Measurements from ENCODE around the gene PEX3. TPM values are rescaled to one million over a fixed set of nuclear protein-coding genes. Genes with fewer than 3 reads are reported as not detected.

Gene PEX3
- total and polyA plus RNA-seq, 10 of the 15 experiments (the other 5 are each of a cell fraction or from before 2014, with no cell fraction given), result 18.6 to 70.7 (median 38.6) TPM

- TF ChIP-seq, protein P1, sequence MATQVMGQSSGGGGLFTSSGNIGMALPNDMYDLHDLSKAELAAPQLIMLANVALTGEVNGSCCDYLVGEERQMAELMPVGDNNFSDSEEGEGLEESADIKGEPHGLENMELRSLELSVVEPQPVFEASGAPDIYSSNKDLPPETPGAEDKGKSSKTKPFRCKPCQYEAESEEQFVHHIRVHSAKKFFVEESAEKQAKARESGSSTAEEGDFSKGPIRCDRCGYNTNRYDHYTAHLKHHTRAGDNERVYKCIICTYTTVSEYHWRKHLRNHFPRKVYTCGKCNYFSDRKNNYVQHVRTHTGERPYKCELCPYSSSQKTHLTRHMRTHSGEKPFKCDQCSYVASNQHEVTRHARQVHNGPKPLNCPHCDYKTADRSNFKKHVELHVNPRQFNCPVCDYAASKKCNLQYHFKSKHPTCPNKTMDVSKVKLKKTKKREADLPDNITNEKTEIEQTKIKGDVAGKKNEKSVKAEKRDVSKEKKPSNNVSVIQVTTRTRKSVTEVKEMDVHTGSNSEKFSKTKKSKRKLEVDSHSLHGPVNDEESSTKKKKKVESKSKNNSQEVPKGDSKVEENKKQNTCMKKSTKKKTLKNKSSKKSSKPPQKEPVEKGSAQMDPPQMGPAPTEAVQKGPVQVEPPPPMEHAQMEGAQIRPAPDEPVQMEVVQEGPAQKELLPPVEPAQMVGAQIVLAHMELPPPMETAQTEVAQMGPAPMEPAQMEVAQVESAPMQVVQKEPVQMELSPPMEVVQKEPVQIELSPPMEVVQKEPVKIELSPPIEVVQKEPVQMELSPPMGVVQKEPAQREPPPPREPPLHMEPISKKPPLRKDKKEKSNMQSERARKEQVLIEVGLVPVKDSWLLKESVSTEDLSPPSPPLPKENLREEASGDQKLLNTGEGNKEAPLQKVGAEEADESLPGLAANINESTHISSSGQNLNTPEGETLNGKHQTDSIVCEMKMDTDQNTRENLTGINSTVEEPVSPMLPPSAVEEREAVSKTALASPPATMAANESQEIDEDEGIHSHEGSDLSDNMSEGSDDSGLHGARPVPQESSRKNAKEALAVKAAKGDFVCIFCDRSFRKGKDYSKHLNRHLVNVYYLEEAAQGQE (IDR thresholded peaks at IDR 0.05; ENCODE audit: low read depth, low read length), result no peak
- no peak for TF ChIP-seq CBX5 (IDR thresholded peaks at IDR 0.05; ENCODE audit: low read depth)
Measured at GRCh38 chr6:143402721-143403336, 47.8 kb upstream of the PEX3 start (continued).

DNA sequence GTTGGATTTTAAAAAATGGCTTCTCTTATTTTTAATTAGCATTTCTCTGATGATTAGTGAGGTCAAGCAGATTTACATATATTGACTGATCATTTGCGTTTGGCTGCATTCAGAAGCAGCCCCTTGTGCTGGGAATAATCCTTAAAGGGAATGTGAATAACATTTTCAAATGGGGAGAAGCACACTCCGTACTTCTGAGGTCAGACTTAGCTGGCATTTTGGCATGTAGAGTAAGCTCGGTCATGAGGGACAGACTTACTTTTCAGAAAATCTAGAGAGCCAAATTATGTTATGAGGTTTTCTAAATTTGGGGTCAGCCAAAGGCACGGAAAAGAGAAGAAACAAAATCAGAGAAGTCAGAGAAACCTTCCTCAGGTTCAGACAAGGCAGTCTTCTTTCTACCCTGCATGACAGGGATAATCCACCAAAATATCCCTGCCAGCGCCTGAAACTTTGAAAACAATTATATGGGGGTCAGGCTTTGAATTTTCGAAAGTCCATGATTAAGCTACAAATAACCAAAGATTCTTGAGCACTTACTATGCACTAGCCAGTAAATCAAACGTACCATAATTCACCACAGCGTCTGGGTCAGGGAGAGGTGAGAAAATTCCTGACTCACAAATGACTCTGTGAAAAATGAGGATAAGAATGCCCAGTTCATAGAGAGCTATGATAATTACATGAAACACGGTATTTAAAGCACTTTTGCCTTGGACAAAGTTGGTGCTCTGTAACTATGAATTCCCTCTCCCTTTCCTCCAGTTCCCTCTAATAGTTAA is 45.0 kb upstream of the PEX3 start:
- Histone ChIP-seq H3K79me2 (ENCODE audit: control insufficient read depth, insufficient read depth, low read length) (no peaks in the 10 kb centered on the region), H3K27ac (ENCODE audit: control insufficient read depth, insufficient read depth) (no peak overlapping the region), H2AFZ (ENCODE audit: control insufficient read depth, low read depth, low read length) (no peak overlapping the region), H4K20me1 (ENCODE audit: control insufficient read depth, insufficient read depth) (no peaks in the 10 kb centered on the region), H3K9me3 (replicated peaks; ENCODE audit: control insufficient read depth, insufficient read depth, low read length) (no peaks in the 10 kb centered on the region; the same call in 2 of the 3 replicates), H3K27me3 (replicated peaks in 1 of 2; ENCODE audit: control insufficient read depth in 2 of 2, insufficient read depth in 2 of 2, low read length in 1 of 2) (no peaks in the 10 kb centered on the region), H3K9ac (ENCODE audit: control insufficient read depth, insufficient read depth, low read length) (no peak overlapping the region), H3K4me3 (no peak overlapping the region), H3K4me1 (ENCODE audit: control insufficient read depth, insufficient read depth, low read length) (peaks cover 15% of the 10 kb centered on the region), H3K36me3 (ENCODE audit: control insufficient read depth in 2 of 2, insufficient read depth in 2 of 2, low read length in 1 of 2) (no peaks in the 10 kb centered on the region), H3K4me2 (ENCODE audit: control insufficient read depth, insufficient read depth) (no peak overlapping the region)
- ATAC-seq (no peak), DNase-seq (ENCODE audit: low read depth, low spot score) (no peak), FAIRE-seq (no peak)
- WGBS (ENCODE audit: insufficient coverage, insufficient replicate concordance, low lambda C conversion rate, missing lambda C conversion rate), result 85% methylated on average over 9 of the region's 9 CpGs
- intact Hi-C loops (cut with micrococcal nuclease; ENCODE audit: unreplicated experiment), result no loop called here
- SMC1A ChIA-PET (ENCODE audit: uncharacterized antibody, unreplicated experiment), result interaction anchor here (0.9 to 1.4 kb wide), 3 partner anchors 8 to 25 kb away, joined by 3 to 5 read pairs (median 3); no protein-coding TSS in a partner anchor
- no TSS peak for BruUV-seq (replicated peaks)
- in situ Hi-C loops (cut with MboI), result loop anchor here (25.0 kb wide), 1 partner anchor 718 kb away; no protein-coding TSS in a partner anchor
- POLR2A ChIA-PET, result no interaction called here
- RAD21 ChIA-PET (ENCODE audit: unreplicated experiment), result no interaction called here
- CTCF ChIA-PET, result no interaction called here
- TF ChIP-seq RCOR1 (conservative IDR thresholded peaks at IDR 0.05; ENCODE audit: low read depth, low read length), result no peak
- TF ChIP-seq, protein P1 (IDR thresholded peaks at IDR 0.05; ENCODE audit: low read depth, low read length), result no peak
- TF ChIP-seq, protein P2, sequence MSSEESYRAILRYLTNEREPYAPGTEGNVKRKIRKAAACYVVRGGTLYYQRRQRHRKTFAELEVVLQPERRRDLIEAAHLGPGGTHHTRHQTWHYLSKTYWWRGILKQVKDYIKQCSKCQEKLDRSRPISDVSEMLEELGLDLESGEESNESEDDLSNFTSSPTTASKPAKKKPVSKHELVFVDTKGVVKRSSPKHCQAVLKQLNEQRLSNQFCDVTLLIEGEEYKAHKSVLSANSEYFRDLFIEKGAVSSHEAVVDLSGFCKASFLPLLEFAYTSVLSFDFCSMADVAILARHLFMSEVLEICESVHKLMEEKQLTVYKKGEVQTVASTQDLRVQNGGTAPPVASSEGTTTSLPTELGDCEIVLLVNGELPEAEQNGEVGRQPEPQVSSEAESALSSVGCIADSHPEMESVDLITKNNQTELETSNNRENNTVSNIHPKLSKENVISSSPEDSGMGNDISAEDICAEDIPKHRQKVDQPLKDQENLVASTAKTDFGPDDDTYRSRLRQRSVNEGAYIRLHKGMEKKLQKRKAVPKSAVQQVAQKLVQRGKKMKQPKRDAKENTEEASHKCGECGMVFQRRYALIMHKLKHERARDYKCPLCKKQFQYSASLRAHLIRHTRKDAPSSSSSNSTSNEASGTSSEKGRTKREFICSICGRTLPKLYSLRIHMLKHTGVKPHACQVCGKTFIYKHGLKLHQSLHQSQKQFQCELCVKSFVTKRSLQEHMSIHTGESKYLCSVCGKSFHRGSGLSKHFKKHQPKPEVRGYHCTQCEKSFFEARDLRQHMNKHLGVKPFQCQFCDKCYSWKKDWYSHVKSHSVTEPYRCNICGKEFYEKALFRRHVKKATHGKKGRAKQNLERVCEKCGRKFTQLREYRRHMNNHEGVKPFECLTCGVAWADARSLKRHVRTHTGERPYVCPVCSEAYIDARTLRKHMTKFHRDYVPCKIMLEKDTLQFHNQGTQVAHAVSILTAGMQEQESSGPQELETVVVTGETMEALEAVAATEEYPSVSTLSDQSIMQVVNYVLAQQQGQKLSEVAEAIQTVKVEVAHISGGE (CRISPR knock-in tag; IDR thresholded peaks at IDR 0.05), result no peak
- TF ChIP-seq, protein P3, sequence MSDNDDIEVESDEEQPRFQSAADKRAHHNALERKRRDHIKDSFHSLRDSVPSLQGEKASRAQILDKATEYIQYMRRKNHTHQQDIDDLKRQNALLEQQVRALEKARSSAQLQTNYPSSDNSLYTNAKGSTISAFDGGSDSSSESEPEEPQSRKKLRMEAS (IDR thresholded peaks at IDR 0.05; ENCODE audit: low read depth, low read length), result no peak
- no peak for TF ChIP-seq RUNX3 (IDR thresholded peaks at IDR 0.05; ENCODE audit: low read length)
- TF ChIP-seq SRF (IDR thresholded peaks at IDR 0.05; ENCODE audit: low read depth in 2 of 2, low read length in 2 of 2), result no peak
